NOMO-1 treated with DMSO at 0.1 percent for 48 hours (cell line): Measurements from ENCODE around the gene ASPHD1.
"Not testable (repeated sequence)": the region's sequence is repeated elsewhere in the genome, so short reads cannot be mapped to it uniquely, and the experiment has no call there.

Experiments used
- DNase-seq: peaks from one replicate; lab custom pipeline; 2025; ENCODE audit not compliant: unreplicated experiment; lab: John Stamatoyannopoulos, UW

Gene ASPHD1

DNA sequence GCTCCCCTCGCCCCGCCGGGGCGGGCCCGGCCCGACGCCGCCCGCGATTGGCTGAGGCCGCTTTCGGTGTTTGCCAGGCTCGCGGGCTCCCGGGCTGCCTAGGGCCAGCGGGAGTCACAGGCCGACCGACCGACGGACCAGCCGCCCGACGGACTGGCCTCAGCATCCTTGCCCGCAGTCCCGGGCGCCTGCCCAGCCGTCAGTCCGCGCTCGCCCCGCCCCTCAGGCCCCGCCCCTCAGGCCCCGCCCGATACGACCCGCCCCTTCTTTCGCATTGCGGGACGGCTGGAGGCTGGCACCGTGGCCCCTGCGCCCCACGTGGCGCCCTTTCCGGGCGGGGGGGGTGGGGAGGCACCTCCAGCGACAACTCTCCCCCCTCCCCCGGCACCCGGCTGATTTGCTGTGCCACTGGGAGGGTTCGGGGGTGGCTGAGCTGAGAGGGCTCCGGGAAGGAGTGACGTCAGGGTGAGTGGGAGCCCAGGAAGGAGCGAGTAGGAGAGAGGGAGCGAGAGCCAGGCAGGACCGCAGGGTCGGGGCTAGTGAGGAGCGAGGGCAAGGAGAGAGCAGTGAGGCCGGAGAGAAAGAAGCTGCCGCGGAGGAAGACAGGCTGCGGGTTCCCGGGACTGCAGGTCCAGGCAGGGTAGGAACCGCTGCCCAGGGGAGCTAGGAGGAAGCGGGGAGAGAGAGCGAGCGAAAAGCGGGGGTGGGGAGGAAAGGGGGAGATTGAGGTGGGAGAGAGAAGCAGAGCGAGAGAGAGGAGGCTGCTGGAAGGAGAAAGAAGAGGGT lies at the start of gene ASPHD1:
TSS of gene ASPHD1 (plus strand) at position 387 of the 786 bp plus-strand sequence. CDS start 484 bp downstream, outside the sequence.
- peak; percentile 54 for DNase-seq

GRCh38 chr16:29850998-29851397 lies 49.3 kb upstream of the ASPHD1 start:
- no peak for DNase-seq

GRCh38 chr16:29852654-29853053 lies 47.6 kb upstream of the ASPHD1 start:
- DNase-seq: no peak

- DNase-seq: no peak
These were observed 45.7 kb upstream of the ASPHD1 start for GRCh38 chr16:29854520-29855100.

DNA sequence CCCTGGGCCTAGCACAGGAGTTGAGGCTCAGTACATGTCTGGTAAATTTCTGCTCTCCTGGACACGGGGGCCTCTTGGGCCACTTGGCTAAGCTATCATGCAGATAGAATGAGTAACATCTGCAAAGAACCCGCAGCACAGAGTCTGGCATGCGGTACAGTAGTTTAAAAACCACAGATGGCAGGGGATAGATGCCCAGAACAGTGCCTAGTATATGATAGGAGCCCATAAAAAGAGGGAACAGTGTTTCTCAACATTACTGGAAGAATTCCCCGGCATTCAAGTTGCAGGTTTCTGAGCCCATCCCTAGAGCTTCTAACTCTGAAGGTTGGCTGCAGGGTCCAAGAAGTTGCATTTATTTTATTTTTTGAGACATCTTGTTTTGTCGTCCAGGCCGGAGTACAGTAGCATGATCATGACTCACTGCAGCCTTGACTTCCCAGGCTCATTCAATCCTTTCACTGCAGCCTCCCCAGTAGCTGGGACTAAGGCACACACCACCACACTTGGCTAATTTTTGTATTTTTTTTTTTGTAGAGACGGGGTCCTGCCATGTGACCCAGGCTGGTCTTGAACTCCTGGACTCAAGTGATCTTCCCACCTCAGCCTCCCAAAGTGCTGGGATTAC lies 43.0 kb upstream of the ASPHD1 start:
- DNase-seq: no peak

- DNase-seq: no peak
These were observed 42.0 kb upstream of the ASPHD1 start for GRCh38 chr16:29858149-29858849.

GRCh38 chr16:29858974-29859373 lies 41.3 kb upstream of the ASPHD1 start:
- DNase-seq: no peak

DNA sequence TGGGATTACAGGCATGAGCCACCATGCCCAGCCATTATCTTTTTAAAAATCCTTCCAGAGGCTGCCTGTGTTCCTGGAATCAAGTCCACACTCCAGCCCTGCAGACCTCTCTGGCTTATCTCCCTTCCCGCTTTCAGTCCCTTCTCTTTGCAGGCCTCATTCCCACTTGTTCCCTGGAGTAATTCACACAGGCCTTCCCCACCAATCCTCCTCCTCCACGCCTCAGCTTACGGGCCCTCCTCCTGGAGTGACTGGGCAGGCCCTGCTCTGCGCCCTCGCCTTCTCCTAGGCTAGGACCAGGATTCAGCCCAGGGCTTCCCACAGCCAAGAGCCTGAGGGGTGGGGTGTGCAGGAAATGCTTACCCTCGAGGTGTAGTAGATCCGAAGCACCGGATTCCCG lies 40.1 kb upstream of the ASPHD1 start:
- no peak for DNase-seq

DNA sequence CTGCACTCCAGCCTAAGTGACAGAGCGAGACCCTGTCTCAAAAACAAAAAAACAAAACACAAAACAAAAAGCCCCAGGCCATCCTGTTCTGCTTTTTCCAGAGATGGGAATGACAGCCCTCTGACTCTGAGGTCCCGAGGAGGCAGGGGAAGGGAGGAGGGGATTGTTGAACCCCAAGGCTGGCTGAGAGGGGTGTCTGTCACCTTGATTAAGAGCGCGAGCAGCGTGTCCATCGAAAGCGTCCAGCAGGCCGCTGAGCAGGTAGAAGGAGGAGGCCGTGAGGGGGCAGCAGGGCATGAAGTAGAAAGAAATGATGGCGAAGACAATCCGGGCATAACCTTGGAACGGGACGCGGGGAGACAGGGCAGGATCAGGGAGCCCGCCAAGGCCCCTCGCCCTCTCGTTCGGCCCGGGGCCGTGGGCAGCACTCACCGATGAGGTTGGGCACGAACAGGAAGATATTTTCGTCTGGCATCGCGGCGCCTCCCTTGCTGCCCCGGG lies 37.9 kb upstream of the ASPHD1 start:
- DNase-seq: no peak

DNA sequence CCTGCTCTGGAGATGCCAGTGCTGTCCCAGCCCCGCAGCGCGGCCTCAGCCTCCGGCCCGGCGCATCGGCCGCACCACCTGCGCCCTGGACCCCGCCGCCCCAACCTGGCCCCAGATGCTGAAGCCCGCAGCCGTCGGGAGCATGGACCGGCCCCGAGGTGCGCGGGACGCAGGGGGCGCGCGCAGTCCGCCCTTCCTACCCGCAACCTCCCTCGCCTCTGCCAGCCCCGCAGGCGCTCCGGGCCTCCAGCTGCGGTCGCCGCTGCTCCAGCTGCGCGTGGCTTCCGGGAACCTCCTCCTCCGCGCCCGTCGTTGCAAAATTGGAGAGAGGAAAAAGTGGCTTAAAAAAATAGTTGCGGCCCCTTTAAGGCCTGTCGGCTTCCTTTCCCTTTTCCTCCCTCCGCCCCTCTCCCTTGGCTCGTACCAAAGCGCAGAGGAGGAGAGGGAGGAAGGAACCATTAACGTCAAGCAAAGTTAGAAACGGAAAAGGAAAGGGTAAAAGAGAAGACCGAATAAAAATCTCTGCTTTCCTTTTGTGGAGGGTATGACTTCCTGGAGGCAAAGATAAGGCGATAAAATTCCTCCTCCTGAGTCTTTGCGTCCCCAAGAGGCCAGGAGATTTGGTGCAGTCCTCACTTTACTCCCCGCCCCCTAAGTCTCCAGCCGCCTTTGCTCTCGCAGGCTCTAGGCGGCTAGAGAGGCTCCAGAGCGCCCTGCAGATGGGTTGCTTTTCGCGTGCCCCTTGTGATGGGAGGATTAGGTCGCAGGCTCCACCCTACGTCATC lies 37.2 kb upstream of the ASPHD1 start, which contains the start of gene CDIPT:
TSS of gene CDIPT (minus strand) at position 343 of the 785 bp plus-strand sequence. CDS start 369 bp downstream, outside the sequence.
- DNase-seq: peak; percentile 97

DNA sequence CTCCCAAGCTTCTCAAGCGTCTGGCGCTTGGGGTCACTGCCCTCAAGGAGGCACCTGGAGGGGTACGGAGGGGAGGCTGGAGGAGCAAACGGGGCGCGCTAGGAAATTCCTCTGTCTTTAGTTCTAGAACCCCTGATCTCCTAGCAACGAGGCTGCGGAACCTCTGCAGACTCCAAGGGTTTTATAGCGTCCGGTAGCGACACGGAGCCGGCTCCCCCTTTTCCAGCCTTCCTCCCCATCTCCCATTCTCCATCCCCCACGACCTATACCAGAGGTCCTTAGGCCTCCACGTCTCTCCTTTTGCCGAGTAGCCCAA lies 36.7 kb upstream of the ASPHD1 start:
- DNase-seq: no peak

GRCh38 chr16:29864205-29864604 lies 36.1 kb upstream of the ASPHD1 start:
- DNase-seq: no peak

DNA sequence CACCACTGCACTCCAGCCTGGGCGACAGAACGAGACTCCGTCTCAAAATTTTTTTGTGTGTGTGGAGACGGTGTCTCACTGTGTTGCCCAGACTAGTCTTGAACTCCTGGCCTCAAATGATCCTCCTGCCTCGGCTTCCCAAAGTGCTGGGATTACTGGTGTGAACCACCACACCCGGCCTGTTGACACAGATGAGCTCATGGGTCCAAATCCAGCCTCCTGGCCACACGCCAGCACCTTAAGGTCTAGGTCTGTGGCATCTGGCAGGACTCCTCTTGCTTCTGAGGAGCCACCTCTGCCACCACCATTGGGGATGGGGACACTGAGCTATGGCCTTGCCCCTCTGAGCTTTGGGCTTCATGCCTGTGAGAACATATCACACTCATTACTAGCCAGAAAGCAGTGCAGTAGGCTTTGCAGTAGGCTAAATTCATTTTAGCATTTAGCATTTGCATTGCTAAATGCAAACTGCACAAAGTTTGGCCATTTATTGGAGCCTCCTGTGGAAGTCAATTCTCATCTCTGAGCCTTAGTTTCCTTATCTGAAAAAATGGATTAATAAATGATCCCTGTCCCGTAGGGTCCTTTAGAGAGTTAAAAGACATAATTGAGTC lies 31.8 kb upstream of the ASPHD1 start:
- DNase-seq: no peak

- not testable (repeated sequence) for DNase-seq
These were observed 31.2 kb upstream of the ASPHD1 start for GRCh38 chr16:29869067-29869466.

GRCh38 chr16:29871822-29872546 lies 28.3 kb upstream of the ASPHD1 start:
- DNase-seq: no peak

- DNase-seq: no peak
These were observed 27.0 kb upstream of the ASPHD1 start for GRCh38 chr16:29873319-29873718.

GRCh38 chr16:29875206-29875605 lies 25.1 kb upstream of the ASPHD1 start:
- DNase-seq: no peak

DNA sequence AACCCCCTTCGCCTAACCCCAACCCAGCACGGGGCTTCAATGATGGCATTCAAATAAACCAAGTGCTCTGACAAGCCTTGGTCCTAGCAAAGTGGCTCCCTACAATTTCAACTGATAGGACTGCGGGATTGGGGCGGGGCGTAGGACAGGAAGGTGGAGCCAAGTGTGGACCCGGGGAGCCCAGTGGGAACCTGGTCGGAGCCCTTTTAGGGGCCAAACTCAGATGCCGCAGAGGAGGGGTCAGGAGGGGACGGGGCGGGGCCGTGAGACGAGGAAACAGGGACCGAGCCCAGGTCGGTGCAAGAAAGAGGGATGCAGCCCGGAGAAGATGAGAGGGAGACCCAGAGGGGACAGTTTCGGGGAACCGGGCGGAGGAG lies 24.1 kb upstream of the ASPHD1 start:
- no peak for DNase-seq

GRCh38 chr16:29876594-29877249 lies 23.6 kb upstream of the ASPHD1 start:
- DNase-seq: no peak
